GM12878 (cell line): ENCODE results near the gene BDH1. TPM values are rescaled to one million over a fixed set of nuclear protein-coding genes. Genes with fewer than 3 reads are reported as not detected.

Experiments used
- ATAC-seq: fragments of 200-7000 bp; cut with Tn5 transposase; 3 replicates; pipeline ENCODE4 v1.9.1; 2020; ENCODE audit warnings: mild to moderate bottlenecking, moderate library complexity
- BruUV-seq: library from RNA; stranded (reverse); fragments of 400-500 nt; replicated peaks from 2 replicates; lab custom pipeline; 2021; lab: Mats Ljungman, UMichigan
- CTCF ChIA-PET: fragments of 300-600 bp; sonication (Branson Sonifier 250); formaldehyde crosslinking; extraction: SDS; loops from one replicate; lab custom pipeline; 2021; ENCODE audit warnings: inconsistent platforms; lab: Yijun Ruan, JAX
- POLR2A ChIA-PET: fragments of 350-600 bp; formaldehyde crosslinking; extraction: SDS; loops from one replicate; lab custom pipeline; 2021; ENCODE audit warnings: inconsistent platforms; lab: Charles Lee
- RAD21 ChIA-PET: fragments of 300-600 bp; sonication (Branson Sonifier 250); formaldehyde crosslinking; loops from one replicate; lab custom pipeline; 2023; ENCODE audit warnings: antibody characterized with exemption; ENCODE audit not compliant: unreplicated experiment; lab: Charles Lee
- SMC1A ChIA-PET: fragments of 300-600 bp; sonication (Branson Sonifier 250); formaldehyde crosslinking; loops from one replicate; lab custom pipeline; 2023; ENCODE audit not compliant: unreplicated experiment, uncharacterized antibody; lab: Charles Lee
- DNase-seq: peaks from one replicate; pipeline ENCODE4 v3.0.0-alpha.2; 2011; ENCODE audit warnings: low read depth, low spot score
- FAIRE-seq: peaks from 3 replicates; lab custom pipeline; 2011; peaks lifted over from hg19 to GRCh38; lab: Jason Lieb, UNC
- H2AFZ ChIP-seq: 2 replicates; pipeline ENCODE4 v1.6.0; 2011; ENCODE audit warnings: low read depth, low read length, control low read depth; ENCODE audit not compliant: control insufficient read depth
- H3K27ac ChIP-seq: 2 replicates; pipeline ENCODE4 v1.5.1; 2011; ENCODE audit warnings: control low read depth; ENCODE audit not compliant: control insufficient read depth, insufficient read depth
- H3K27me3 ChIP-seq, 2 experiments: replicated peaks in 1 of 2; 2 replicates each; pipeline versions ENCODE4 v1.6.0 to v1.6.1; 2011; ENCODE audit warnings: low read length in 1 of 2; ENCODE audit not compliant: control insufficient read depth in 2 of 2, insufficient read depth in 2 of 2
- H3K36me3 ChIP-seq, 2 experiments: 2 replicates each; pipeline ENCODE4 v1.5.1; 2011; ENCODE audit warnings: low read length in 1 of 2; ENCODE audit not compliant: control insufficient read depth in 2 of 2, insufficient read depth in 2 of 2
- H3K4me1 ChIP-seq: 2 replicates; pipeline ENCODE4 v1.6.1; 2011; ENCODE audit warnings: mild to moderate bottlenecking, low read length, moderate library complexity, mixed read lengths; ENCODE audit not compliant: control insufficient read depth, insufficient read depth
- H3K4me2 ChIP-seq: 2 replicates; pipeline ENCODE4 v1.6.0; 2011; ENCODE audit warnings: control low read depth; ENCODE audit not compliant: control insufficient read depth, insufficient read depth
- H3K4me3 ChIP-seq: fragments of 200-600 bp; sonication (generic); 2 replicates; pipeline ENCODE4 v1.5.1; 2016
- H3K79me2 ChIP-seq: 2 replicates; pipeline ENCODE4 v1.6.0; 2011; ENCODE audit warnings: low read length; ENCODE audit not compliant: control insufficient read depth, insufficient read depth
- H3K9ac ChIP-seq: 2 replicates; pipeline ENCODE4 v1.8.0; 2011; ENCODE audit warnings: low read length, control low read depth, mixed read lengths; ENCODE audit not compliant: control insufficient read depth, insufficient read depth
- H3K9me3 ChIP-seq: replicated peaks from 3 replicates; pipeline ENCODE4 v1.5.1; 2011; ENCODE audit warnings: mild to moderate bottlenecking, low read length; ENCODE audit not compliant: control insufficient read depth, insufficient read depth
- H4K20me1 ChIP-seq: 2 replicates; pipeline ENCODE4 v1.6.0; 2011; ENCODE audit not compliant: control insufficient read depth, insufficient read depth
- CREM ChIP-seq: IDR thresholded peaks from 2 replicates; pipeline ENCODE4 v1.6.1; 2014; ENCODE audit warnings: antibody characterized with exemption, low read depth
- ETV6 ChIP-seq, 2 experiments: fragments of 450-650 bp in 1 of 2; IDR thresholded peaks in 1 of 2; conservative IDR thresholded peaks in 1 of 2; 2 replicates each; pipeline ENCODE4 v1.6.1; 2014; ENCODE audit warnings: antibody characterized with exemption in 1 of 2, borderline replicate concordance in 1 of 2, low read depth in 1 of 2, mild to moderate bottlenecking in 1 of 2, moderate library complexity in 1 of 2
- KDM1A ChIP-seq: fragments of 200-600 bp; sonication (generic); IDR thresholded peaks from 2 replicates; pipeline ENCODE4 v1.6.1; 2016; ENCODE audit warnings: borderline replicate concordance
- NBN ChIP-seq: fragments of 450-650 bp; IDR thresholded peaks from 2 replicates; pipeline ENCODE4 v1.6.1; 2016
- NFXL1 ChIP-seq: fragments of 450-650 bp; IDR thresholded peaks from 2 replicates; pipeline ENCODE4 v1.6.1; 2017; ENCODE audit warnings: antibody characterized with exemption, mild to moderate bottlenecking, borderline replicate concordance
- NR2C1 ChIP-seq: fragments of 450-650 bp; IDR thresholded peaks from 2 replicates; pipeline ENCODE4 v1.6.1; 2017; ENCODE audit warnings: antibody characterized with exemption, mild to moderate bottlenecking, moderate library complexity
- PAX5 ChIP-seq: IDR thresholded peaks from 2 replicates; pipeline ENCODE4 v1.6.1; 2011; ENCODE audit warnings: low read depth, low read length, borderline replicate concordance
- TAF1 ChIP-seq: IDR thresholded peaks from 2 replicates; pipeline ENCODE4 v1.6.1; 2011; ENCODE audit warnings: mild to moderate bottlenecking, low read depth, low read length, borderline replicate concordance
- WGBS: methylation state at CpG from one replicate; pipeline ENCODE4 v1.1.6; 2016; ENCODE audit warnings: low lambda C conversion rate; ENCODE audit not compliant: insufficient replicate concordance, insufficient coverage; ENCODE audit errors: missing lambda C conversion rate; 5-methylcytosine and 5-hydroxymethylcytosine counted together
- in situ Hi-C: fragments of 300-500 bp; cut with MboI; formaldehyde crosslinking; loops from 9 replicates; pipeline ENCODE4 v1.14.3; 2018; ENCODE audit warnings: mixed read lengths
- intact Hi-C: fragments of 100-400 bp; cut with micrococcal nuclease; formaldehyde crosslinking; loops from one replicate; pipeline ENCODE4 v1.14.2; 2022; ENCODE audit not compliant: unreplicated experiment
- polyA plus RNA-seq, 11 experiments: library from polyadenylated mRNA; depleted of rRNA in 4 of 11; unstranded in 6 of 11; stranded (reverse) in 5 of 11; fragments of >200 nt; fragmentation: Nextera tagmentation in 4 of 11; fragmentation: Illumina TruSeq in 1 of 11; extraction: Ambion mirVana in 4 of 11; extraction: Trizol in 1 of 11; gene quantifications; 1 replicate in 1 of 11; 2 replicates in 10 of 11; pipeline versions ENCODE4 v1.2.1 to v1.2.3, GENCODE V29; 2011 to 2016; ENCODE audit warnings: inconsistent platforms in 2 of 11, missing spikeins in 2 of 11, low read depth in 1 of 11
- total RNA-seq, 4 experiments: library from RNA; depleted of rRNA in 3 of 4; stranded (reverse); fragments of >200 nt in 3 of 4; fragmentation: Illumina TruSeq in 1 of 4; extraction: Trizol in 1 of 4; gene quantifications; 2 replicates each; pipeline versions ENCODE4 v1.2.1 to v1.2.3, GENCODE V29; 2013 to 2021
- TF ChIP-seq, protein P1 (sequence below): fragments of 450-650 bp; IDR thresholded peaks from 2 replicates; pipeline ENCODE4 v1.6.1; 2017; ENCODE audit warnings: low read depth, mild to moderate bottlenecking, moderate library complexity
- TF ChIP-seq, protein P2 (sequence below): fragments of 450-650 bp; IDR thresholded peaks from 2 replicates; pipeline ENCODE4 v1.6.1; 2016; ENCODE audit warnings: mild to moderate bottlenecking

The BDH1 gene
- total and polyA plus RNA-seq, 10 of the 15 experiments (the other 5 are each of a cell fraction or from before 2014, with no cell fraction given), result 11.3 to 84.5 (median 60.3) TPM

DNA sequence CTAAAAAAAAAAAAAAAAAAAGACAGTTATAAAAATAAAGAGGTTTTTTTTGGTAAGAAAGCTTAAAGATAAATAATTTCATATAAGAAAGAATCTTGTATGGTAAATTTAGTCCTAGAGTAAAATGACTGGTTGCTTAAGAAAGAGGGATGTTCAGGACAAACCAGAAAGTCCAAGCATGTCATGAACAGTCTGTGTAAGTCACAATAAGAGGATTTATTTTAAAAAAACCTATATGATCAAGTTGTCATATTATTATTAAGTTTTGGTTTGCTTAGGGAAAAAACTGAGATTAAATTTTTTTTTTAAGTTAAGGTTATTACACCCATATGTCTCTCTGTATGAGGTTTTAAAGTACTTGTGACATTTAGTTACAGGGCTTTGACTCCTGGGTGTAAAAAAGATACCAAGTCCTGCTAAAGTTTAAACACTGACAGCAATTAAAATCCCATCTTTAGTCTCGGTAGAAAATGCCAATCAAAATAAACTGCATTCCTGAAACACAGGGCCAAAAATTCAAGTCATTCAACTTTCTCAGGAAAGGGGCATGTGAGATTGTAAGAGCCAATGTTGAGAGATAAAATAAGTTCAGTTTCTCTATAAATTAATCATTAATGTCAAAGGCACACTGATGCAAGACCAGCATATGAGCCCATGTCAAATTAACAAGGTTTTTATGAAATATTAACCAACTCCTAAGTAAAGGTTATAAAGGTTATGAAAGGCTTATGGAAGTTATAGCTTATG lies 8.5 kb upstream of the BDH1 start:
- Histone ChIP-seq H3K4me2 (no peak overlapping the region), H3K27me3 (no peaks in the 10 kb centered on the region), H2AFZ (no peak overlapping the region), H3K4me3 (no peak overlapping the region), H3K79me2 (no peaks in the 10 kb centered on the region), H3K4me1 (peaks cover 15% of the 10 kb centered on the region; the same call in 1 of the 2 replicates), H3K36me3 (no peaks in the 10 kb centered on the region), H3K27ac (no peak overlapping the region), H3K9ac (no peak overlapping the region), H3K9me3 (peaks cover 7% of the 10 kb centered on the region; the same call in 2 of the 3 replicates), H4K20me1 (no peaks in the 10 kb centered on the region)
- TF ChIP-seq NR2C1 (no peak), NBN (no peak), NFXL1 (no peak), KDM1A (no peak), ETV6 (conservative IDR thresholded peaks at IDR 0.05 in 1 of 2, IDR thresholded peaks at IDR 0.05 in 1 of 2; ENCODE audit: borderline replicate concordance in 1 of 2, low read depth in 1 of 2) (no peak), PAX5 (no peak), CREM (no peak), TAF1 (no peak)
- TF ChIP-seq, protein P1, sequence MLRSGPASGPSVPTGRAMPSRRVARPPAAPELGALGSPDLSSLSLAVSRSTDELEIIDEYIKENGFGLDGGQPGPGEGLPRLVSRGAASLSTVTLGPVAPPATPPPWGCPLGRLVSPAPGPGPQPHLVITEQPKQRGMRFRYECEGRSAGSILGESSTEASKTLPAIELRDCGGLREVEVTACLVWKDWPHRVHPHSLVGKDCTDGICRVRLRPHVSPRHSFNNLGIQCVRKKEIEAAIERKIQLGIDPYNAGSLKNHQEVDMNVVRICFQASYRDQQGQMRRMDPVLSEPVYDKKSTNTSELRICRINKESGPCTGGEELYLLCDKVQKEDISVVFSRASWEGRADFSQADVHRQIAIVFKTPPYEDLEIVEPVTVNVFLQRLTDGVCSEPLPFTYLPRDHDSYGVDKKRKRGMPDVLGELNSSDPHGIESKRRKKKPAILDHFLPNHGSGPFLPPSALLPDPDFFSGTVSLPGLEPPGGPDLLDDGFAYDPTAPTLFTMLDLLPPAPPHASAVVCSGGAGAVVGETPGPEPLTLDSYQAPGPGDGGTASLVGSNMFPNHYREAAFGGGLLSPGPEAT, result no peak
- TF ChIP-seq, protein P2, sequence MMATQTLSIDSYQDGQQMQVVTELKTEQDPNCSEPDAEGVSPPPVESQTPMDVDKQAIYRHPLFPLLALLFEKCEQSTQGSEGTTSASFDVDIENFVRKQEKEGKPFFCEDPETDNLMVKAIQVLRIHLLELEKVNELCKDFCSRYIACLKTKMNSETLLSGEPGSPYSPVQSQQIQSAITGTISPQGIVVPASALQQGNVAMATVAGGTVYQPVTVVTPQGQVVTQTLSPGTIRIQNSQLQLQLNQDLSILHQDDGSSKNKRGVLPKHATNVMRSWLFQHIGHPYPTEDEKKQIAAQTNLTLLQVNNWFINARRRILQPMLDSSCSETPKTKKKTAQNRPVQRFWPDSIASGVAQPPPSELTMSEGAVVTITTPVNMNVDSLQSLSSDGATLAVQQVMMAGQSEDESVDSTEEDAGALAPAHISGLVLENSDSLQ, result no peak
- intact Hi-C loops (no loop called here), in situ Hi-C loops (no loop called here)
- WGBS, result 100% methylated on average over 1 of the region's 1 CpG
- ChIA-PET POLR2A (interaction anchor here (1.4 kb wide), 1 partner anchor 9 kb away, joined by 5 read pairs; no protein-coding TSS in a partner anchor), CTCF (interaction anchor here (1.2 kb wide), 1 partner anchor 112 kb away, joined by 3 read pairs; no protein-coding TSS in a partner anchor), SMC1A (interaction anchor here (0.8 kb wide), 1 partner anchor 36 kb away, joined by 4 read pairs; no protein-coding TSS in a partner anchor), RAD21 (no interaction called here)
- no peak for DNase-seq
- no peak for FAIRE-seq
- no TSS peak for BruUV-seq
- ATAC-seq, result no peak
